Measurements from ENCODE around the gene HOXA6.
A peak's percentile ranks its signal among the peaks of the same experiment; 100 is the strongest.

DNA sequence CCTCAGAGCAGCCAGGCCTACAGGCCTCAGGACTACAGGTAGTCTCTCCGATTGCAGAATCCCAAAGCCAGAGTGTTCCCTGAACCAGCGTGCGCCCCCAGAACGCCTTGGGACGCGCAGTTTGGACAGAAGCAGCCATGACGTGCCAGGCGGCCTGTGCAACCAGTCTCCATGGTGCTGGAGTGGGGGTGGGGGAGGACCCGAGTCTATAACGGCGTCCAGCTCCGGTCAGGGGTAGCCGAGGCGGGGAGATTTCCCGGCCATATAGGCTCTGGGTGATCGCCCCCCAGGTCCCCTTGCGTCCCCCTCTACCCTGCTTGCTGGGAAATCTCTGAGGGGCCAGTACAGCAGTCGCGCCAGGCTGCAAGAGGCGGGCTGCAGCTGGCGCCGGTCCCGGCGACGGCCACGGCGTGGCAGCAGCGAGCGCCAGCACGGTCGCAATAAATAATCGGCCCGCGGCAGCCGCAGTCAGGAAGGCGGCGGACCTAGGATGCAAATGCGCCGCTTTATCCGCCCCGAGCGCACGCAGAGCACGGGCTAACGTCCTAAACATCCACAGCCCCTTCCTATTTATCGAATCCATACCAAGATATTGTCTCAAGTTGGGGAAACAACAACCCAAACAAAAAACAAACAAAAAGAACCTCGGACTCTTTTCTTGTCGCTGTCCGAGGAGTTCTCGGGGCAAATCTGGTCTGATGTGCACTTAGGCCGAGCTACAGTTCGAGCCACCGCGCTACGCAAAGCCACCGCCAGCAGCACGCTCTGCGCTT lies 3.2 kb upstream of the HOXA6 start:
- TF ChIP-seq HOXB13 (CRISPR knock-in tag; IDR thresholded peaks at IDR 0.05; ENCODE audit: low read depth): 0 out of 2 replicates have a peak, but pooled peaks have one; percentile 35
- TF ChIP-seq, protein P1, sequence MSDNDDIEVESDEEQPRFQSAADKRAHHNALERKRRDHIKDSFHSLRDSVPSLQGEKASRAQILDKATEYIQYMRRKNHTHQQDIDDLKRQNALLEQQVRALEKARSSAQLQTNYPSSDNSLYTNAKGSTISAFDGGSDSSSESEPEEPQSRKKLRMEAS (IDR thresholded peaks at IDR 0.05): peak; percentile 83; the same call in 1 of the 2 replicates
- TF ChIP-seq REST (IDR thresholded peaks at IDR 0.05): peak; percentile 83
- peak; percentile 78 for TF ChIP-seq CTCF (IDR thresholded peaks at IDR 0.05)
- peak; percentile 56 for TF ChIP-seq POLR2A (IDR thresholded peaks at IDR 0.05; ENCODE audit: low read length)
- TF ChIP-seq FOXS1 (CRISPR knock-in tag; IDR thresholded peaks at IDR 0.05): no peak
- TF ChIP-seq SMC3 (IDR thresholded peaks at IDR 0.05): peak; percentile 69
- no peak for TF ChIP-seq MAFK (IDR thresholded peaks at IDR 0.05; ENCODE audit: partially characterized antibody)
- no peak for TF ChIP-seq MYC (IDR thresholded peaks at IDR 0.05; ENCODE audit: borderline replicate concordance, low read length)
- no peak for TF ChIP-seq FOSL2 (IDR thresholded peaks at IDR 0.05)
- no peak for TF ChIP-seq FOSL2 (CRISPR knock-in tag; IDR thresholded peaks at IDR 0.05)
- no peak for TF ChIP-seq ELK1 (IDR thresholded peaks at IDR 0.05; ENCODE audit: low read depth, low read length)
- TF ChIP-seq, protein P2, sequence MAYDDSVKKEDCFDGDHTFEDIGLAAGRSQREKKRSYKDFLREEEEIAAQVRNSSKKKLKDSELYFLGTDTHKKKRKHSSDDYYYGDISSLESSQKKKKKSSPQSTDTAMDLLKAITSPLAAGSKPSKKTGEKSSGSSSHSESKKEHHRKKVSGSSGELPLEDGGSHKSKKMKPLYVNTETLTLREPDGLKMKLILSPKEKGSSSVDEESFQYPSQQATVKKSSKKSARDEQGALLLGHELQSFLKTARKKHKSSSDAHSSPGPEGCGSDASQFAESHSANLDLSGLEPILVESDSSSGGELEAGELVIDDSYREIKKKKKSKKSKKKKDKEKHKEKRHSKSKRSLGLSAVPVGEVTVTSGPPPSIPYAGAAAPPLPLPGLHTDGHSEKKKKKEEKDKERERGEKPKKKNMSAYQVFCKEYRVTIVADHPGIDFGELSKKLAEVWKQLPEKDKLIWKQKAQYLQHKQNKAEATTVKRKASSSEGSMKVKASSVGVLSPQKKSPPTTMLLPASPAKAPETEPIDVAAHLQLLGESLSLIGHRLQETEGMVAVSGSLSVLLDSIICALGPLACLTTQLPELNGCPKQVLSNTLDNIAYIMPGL (CRISPR knock-in tag; IDR thresholded peaks at IDR 0.05; ENCODE audit: borderline replicate concordance): no peak
- TF ChIP-seq RCOR1 (IDR thresholded peaks at IDR 0.05; ENCODE audit: low read depth, low read length): no peak
- TF ChIP-seq CEBPB (IDR thresholded peaks at IDR 0.05): 0 out of 4 replicates have a peak, but pooled peaks of 1 of the 2 experiments have one; percentile 3
